GM21576 (cell line): ENCODE data around the gene SAYSD1.
A peak's percentile ranks its signal among the peaks of the same experiment; 100 is the strongest.
"Not testable (repeated sequence)": the region's sequence is repeated elsewhere in the genome, so short reads cannot be mapped to it uniquely, and the experiment has no call there.

ENCODE experiments used
- ATAC-seq: cut with Tn5 transposase; IDR thresholded peaks from one replicate; pipeline ENCODE4 v1.9.1; 2021; ENCODE audit warnings: mild to moderate bottlenecking, moderate library complexity; ENCODE audit not compliant: unreplicated experiment

Gene SAYSD1, protein sequence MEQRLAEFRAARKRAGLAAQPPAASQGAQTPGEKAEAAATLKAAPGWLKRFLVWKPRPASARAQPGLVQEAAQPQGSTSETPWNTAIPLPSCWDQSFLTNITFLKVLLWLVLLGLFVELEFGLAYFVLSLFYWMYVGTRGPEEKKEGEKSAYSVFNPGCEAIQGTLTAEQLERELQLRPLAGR

GRCh38 chr6:39114704-39115599 is at the start of gene SAYSD1:
Gene SAYSD1, minus strand, starts transcription at chr6:39115186. Its CDS starts 97 bp downstream, at chr6:39115089.
- peak; percentile 95 for ATAC-seq

DNA sequence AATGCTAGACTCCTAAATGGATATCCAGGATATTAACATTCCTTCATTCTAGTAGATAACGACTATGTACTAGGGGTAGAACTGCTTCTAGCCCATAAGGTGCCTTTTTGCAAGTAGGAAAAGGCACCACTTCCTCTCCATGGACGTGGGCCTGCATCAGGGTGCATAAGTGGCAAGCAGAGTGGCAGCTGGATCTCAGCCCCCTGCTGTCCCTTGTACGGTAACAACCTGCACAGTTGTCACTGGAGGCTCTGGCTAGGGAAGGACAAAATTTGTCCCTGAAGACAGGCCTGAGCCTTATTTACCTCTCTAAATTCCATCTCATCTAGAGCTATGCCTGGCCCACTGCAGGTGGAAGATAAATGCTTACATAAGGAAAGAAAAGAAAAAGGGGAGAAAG is 42.5 kb upstream of the SAYSD1 start:
- no peak for ATAC-seq

DNA sequence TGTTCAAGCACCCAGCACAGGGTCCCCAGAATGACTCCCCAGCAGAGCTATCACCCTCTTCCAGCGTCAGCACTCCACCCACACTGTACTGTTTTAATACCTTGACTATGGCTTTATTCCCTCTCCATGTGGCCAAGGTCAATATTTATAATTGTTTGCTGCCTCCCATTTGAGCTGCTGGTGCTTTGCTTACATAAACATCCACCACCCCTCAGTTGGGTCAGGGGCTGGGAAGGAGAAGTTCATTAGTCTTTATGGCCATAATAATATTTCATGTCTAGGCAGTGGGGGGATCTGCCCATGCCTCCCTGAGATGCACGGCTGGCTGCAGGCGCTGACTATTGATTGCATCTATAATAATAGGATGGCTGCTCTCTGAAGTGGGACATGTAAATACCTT is 41.8 kb upstream of the SAYSD1 start:
- no peak for ATAC-seq

DNA sequence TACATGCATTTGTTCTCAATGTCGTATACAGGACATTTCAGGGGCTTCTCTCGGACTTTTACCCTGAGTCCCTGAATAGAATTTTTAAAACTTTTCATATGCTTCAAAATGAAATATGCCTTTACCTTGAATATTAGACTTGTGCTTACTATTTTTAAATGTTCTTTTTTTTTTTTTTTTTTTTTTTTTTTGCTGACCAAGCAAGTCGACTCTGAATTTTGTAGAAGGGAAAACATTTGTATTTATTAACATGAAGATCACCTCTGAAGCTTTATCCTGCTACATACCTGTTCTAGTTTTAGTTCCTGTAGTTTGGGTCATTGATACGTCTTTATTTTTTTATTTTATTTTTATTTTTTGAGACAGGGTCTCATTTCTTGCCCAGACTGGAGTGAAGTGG is 39.7 kb upstream of the SAYSD1 start:
- ATAC-seq: no peak

DNA sequence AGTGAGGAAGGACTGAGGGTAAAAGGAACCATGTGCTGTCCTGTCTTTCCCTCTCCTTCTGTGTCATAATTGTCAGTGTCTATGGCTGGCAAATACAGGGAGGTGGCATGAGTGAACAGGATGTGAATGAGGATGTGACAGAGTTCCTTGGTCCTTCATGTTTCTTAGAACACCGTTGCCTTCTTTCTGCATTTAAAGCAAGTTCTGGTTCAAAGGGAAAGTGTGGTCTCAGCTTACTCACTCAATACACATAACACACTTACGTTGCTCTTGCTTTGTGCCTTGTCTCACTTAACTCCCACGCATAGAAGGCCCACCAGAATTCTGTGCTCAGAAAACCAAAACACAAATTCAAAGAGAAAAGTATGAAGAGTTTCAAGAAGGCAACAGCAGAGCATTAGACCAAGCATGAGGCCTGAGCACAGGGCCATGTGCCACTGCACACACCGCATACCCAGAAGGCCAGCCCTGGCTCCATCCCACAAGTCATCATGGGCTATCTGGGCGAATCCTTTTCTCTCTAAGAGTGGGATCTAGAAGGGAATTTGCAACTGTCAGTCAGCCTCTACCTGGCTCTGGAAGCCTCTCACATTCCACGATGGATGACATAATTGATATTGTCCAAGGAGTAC is 38.9 kb upstream of the SAYSD1 start:
- no peak for ATAC-seq

GRCh38 chr6:39152262-39152661 is 37.3 kb upstream of the SAYSD1 start:
- no peak for ATAC-seq

- ATAC-seq: no peak
Measured at GRCh38 chr6:39151211-39151610, 36.2 kb upstream of the SAYSD1 start.

- no peak for ATAC-seq
Measured at GRCh38 chr6:39144481-39145173, 29.6 kb upstream of the SAYSD1 start.

DNA sequence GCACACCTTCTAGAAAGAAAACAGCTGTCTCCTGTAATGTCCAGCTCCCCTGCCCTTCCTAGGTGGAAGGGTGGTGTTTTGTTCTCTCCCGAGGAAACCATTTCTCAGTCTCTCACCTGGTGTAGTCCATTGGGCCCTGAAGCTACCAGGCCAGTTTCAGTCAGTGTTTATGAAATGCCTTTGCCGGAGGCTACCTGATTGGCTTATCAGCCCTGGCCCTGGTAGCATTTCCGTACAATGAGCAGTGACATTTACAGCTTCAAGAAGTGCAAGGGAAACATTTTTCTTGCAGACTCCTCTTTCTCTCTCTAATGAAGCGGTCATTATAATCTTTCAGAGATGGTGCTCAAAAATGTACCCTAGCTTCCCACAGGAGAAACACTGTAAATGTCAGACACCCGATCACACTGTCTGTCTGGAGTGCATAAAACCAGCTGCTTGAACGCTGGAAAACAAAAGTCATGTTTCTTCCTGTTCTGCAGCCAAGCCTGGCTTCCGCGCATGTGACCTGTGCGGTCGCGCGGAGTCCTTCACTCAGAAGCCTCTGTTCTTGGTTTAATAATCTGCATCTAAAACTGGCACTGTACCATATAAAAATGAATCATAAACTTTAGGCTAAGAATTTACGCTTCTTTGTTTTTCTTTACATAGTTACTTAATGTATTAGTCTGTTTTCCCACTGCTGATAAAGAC is 28.4 kb upstream of the SAYSD1 start:
- ATAC-seq: no peak

DNA sequence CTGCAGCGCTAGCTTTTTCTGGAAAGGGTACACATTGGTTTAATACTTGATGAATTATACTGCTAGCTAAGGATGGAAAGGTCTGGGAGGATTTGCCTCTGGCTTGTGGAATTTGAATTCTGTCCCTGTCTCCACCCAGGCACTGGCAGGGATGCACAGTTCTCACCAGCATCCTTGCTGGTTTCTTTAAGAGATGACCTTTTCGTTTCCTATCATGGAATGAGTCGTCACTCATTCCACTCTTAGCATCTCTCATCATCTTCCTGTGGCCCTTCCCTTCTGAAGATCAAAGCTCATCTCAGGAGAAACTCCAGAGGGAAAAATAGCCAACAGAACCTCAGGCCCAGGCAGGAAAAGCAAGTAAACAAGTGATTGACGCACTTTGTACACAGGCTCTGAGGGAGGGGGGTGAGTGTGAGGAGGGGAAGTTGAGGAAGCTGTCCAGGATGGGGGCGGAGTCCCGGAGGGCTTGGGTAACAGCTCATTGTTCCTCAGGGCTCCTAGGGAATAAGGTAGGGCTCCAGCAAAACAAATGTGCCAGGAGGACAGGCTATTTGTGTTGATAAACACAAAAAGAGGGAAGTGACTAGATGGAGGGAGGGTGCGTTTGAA is 25.7 kb upstream of the SAYSD1 start:
- no peak for ATAC-seq

- no peak for ATAC-seq
Measured at GRCh38 chr6:39137245-39137644, 22.3 kb upstream of the SAYSD1 start.

DNA sequence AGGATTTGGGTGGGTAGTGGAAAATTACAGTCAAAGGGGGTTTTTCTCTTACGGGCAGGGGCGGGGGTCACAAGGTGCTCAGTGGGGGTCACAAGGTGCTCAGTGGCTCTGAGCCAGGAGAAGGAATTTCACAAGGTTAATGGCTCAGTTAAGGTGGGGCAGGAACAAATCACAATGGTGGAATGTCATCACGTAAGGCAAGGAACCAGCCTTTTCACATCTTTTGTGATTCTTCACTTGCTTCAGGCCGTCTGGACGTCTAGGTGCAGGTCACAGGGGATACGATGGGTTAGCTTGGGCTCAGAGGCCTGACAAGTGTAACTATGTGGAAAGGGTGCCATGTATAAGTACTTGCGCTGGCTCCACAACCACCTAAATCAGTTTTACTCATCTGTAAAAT is 21.2 kb upstream of the SAYSD1 start:
- not testable (repeated sequence) for ATAC-seq

GRCh38 chr6:39134761-39135160 is 19.8 kb upstream of the SAYSD1 start:
- not testable (repeated sequence) for ATAC-seq

GRCh38 chr6:39130691-39131090 is 15.7 kb upstream of the SAYSD1 start:
- no peak for ATAC-seq

DNA sequence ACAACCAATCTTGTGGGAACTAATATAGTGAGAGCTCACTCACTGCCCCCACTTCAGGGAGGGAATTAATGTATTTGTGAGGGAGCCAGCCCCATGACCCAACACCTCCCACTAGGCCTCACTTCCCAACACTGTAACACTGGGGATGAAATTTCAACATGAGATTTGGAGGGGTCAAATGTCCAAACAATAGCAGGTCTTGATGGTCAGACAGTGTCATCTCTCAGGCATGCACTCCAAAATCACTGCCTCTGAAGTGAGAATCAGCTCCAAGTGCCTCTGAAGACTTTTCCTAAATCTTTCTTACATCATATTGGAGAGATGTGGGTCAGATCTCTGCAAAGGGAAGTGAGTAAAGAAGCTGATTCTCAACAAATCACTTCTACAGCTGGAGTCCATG is 13.8 kb upstream of the SAYSD1 start:
- no peak for ATAC-seq

DNA sequence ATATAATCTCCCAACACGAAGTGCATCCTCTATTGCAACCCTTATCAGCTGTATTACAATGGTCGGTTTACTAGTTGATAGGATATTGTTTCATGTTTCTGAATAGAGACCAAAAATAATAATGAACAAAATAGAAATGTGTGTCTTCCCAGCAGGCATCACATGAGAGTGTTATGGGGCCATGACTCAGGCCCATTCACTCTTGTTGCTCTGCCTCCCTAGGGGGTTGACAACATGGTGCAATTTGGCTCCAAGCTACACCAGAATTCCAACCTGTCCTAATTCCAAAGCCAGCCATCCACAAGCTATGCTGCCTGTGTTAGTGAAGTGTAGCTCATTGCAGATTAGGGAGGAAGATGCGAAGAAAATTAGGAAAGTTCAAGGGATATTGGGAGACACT is 13.1 kb upstream of the SAYSD1 start:
- ATAC-seq: no peak

DNA sequence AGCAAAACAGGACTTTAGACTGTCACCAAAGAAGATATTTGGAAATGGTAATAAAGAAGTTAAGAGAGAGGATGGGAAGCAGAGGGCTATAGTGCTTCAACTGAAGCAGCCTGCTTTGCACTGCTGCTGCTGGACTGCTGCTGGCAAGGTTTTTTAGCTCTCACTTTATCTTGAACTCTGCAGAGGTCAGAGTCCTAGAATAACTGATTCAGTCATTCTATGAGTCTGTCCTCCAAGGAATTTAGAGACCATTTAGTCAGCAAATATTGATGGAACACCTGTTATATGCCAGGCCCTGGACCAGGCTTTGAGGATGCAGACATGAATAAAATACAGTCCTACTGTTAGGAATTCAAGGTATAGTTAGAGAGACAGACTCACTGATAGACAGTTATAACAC is 9.1 kb upstream of the SAYSD1 start:
- ATAC-seq: no peak

GRCh38 chr6:39118921-39119320 is 3.9 kb upstream of the SAYSD1 start:
- ATAC-seq: no peak

DNA sequence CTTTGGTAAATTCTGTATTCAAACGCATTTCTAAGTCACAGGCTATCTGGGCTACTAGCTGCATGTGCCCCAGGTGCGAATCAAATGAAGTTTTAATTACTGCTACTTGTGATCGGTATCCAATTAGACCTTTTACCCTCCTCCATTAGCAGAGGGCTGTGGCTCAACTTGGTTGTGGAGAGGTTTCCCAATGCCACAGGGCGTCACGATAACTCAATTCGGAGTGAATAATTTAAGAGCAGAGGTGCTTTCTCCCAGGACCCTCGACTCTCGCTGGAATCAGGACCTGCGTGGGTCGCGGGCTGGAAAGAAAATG is 640 bp downstream of the SAYSD1 start:
- ATAC-seq: peak; percentile 9

DNA sequence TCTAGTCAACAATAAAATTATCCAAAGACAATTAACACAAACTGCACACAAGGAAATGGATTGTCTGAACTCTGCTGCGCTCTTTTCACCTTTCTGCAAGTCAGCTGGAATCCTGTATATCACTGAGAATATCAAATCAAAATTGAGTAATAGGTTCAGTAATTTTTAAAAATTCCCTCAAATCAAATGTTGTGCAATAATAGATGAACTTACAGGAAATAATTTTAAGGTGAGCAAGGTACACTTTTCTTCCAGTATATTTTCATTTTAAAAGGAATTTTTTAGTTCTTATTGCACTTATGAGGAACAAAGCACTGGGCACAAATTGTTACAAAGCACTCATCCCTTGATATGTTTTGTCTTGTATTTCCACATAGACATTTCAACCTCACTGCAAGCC is 1.2 kb downstream of the SAYSD1 start:
- no peak for ATAC-seq

- ATAC-seq: no peak
Measured at GRCh38 chr6:39111280-39111679, 3.7 kb downstream of the SAYSD1 start.
